HG03060 (cell line): ENCODE measurements around the gene PAGR1.
"Not testable (repeated sequence)": the region's sequence is repeated elsewhere in the genome, so short reads cannot be mapped to it uniquely, and the experiment has no call there.

Source experiments
- ATAC-seq: cut with Tn5 transposase; IDR thresholded peaks from one replicate; pipeline ENCODE4 v1.9.1; 2021; ENCODE audit warnings: low read depth, moderate number of reproducible peaks; ENCODE audit not compliant: unreplicated experiment

Gene PAGR1

GRCh38 chr16:29791845-29792807 lies 23.8 kb upstream of the PAGR1 start:
- ATAC-seq = no peak

- not testable (repeated sequence) for ATAC-seq
These were observed 22.8 kb upstream of the PAGR1 start for GRCh38 chr16:29793153-29793552.

- ATAC-seq = no peak
These were observed 21.7 kb upstream of the PAGR1 start for GRCh38 chr16:29794231-29794710.

GRCh38 chr16:29802416-29802935 lies 13.5 kb upstream of the PAGR1 start:
- no peak for ATAC-seq

- no peak for ATAC-seq
These were observed 11.9 kb upstream of the PAGR1 start for GRCh38 chr16:29804020-29804419.

GRCh38 chr16:29804455-29805231 lies 11.3 kb upstream of the PAGR1 start:
- no peak for ATAC-seq

- peak; percentile 37 for ATAC-seq
These were observed 10.5 kb upstream of the PAGR1 start for GRCh38 chr16:29805232-29806098.

GRCh38 chr16:29806099-29806579 lies 9.8 kb upstream of the PAGR1 start, which contains the start of gene MAZ:
Gene MAZ (plus strand): TSS chr16:29806529. CDS start chr16:29806702, 173 bp downstream.
- no peak for ATAC-seq

- ATAC-seq = no peak
These were observed 9.1 kb upstream of the PAGR1 start for GRCh38 chr16:29806641-29807425.

GRCh38 chr16:29807426-29808218 lies 8.3 kb upstream of the PAGR1 start:
- ATAC-seq = no peak

- no peak for ATAC-seq
These were observed 7.6 kb upstream of the PAGR1 start for GRCh38 chr16:29808219-29808900.

- no peak for ATAC-seq
These were observed 6.8 kb upstream of the PAGR1 start for GRCh38 chr16:29809031-29809747.

GRCh38 chr16:29809850-29810698 lies 5.9 kb upstream of the PAGR1 start:
- ATAC-seq = no peak

GRCh38 chr16:29810699-29811169 lies 5.2 kb upstream of the PAGR1 start:
- no peak for ATAC-seq

GRCh38 chr16:29811170-29811895 lies 4.6 kb upstream of the PAGR1 start:
- ATAC-seq = no peak
